ENCODE data around the gene HAP1.
A peak's percentile ranks its signal among the peaks of the same experiment; 100 is the strongest.
"Not testable (repeated sequence)": the region's sequence is repeated elsewhere in the genome, so short reads cannot be mapped to it uniquely, and the experiment has no call there.

Gene HAP1

DNA sequence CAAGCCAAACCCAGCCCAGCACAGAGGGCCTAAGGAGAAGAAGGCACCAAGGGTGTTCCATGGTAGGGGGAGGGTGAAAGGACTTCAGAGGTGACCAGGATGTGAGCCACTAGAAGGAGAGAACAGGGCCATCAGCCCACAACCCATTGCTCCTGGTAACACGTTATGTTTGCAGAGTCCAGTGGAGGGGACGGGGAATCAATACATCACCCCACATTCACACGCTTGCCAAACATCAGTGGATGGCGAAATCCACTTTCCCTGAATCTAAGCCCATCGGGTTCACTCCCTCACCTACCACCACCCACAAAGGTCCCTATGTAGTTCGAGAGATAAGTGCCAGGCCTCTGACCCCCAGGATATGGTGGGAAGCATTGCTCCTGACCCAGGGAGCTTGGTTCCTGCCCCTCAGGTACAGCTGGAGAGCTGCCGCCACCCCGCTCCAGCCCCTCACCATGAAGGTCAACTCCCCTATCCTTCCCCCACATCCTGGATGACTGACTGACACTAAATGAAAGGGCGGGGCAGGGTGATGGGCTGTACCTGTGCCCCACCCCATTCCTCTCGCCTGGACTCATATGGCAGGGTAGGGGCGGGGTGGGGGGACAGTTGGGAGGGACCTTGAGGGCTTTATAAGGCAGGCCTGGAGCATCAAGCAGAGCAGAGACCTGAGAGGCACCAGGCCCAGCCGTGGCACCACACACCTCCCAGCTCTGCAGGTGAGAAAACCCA lies 22.6 kb downstream of the HAP1 start, which contains the start of gene GAST:
GAST (plus strand) TSS at position 663 of the 732 bp plus-strand sequence. CDS start 3,106 bp downstream, outside the sequence.
- H3K36me3 ChIP-seq (ENCODE audit: control insufficient read depth in 2 of 2, insufficient read depth in 2 of 2, low read length in 2 of 2), result no peaks in the 10 kb centered on the region

DNA sequence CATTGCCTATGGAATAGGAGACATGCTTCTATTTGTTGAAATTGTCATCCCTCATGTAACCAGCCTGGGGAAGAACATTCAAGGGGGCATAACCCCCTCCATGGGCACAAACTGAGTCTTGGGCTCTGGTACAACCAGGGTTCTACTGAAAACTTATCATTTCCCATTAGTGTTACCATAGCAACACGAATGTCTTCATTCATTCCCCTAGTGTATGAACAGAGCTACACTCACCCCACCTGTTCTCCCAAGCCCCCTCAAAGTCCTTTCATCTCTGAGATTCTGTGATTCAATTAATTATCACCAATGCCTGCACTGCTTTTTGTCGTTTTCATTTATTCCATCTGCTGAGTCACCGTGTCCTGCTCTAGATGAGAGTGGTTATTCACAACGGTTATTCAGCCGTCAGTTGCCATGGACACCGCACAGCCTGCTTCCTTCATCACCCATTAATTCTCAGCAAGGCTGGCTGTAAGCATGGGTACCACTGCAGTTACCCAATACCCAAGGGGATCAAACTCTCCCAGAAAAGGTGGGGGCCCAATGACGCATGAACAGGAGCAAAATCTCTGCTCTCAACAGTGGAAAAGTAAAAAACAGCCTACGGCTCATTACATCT lies 23.9 kb downstream of the HAP1 start:
- H3K4me3 ChIP-seq (ENCODE audit: low read length in 2 of 2), result no peak overlapping the region
- no peak overlapping the region for H3K9ac ChIP-seq (ENCODE audit: low read depth in 1 of 2, low read length in 2 of 2)
- H3K27ac ChIP-seq (ENCODE audit: low read depth in 2 of 2, low read length in 2 of 2), result no peak overlapping the region
- H3K27me3 ChIP-seq (ENCODE audit: control insufficient read depth in 2 of 2, insufficient read depth in 2 of 2, low read length in 2 of 2), result peaks cover 0 to 2% of the 10 kb centered on the region in 2 donors
- no peaks in the 10 kb centered on the region for H3K4me1 ChIP-seq (ENCODE audit: control insufficient read depth in 2 of 2, insufficient read depth in 2 of 2, low read length in 2 of 2)
- no peaks in the 10 kb centered on the region for H3K36me3 ChIP-seq (ENCODE audit: control insufficient read depth in 2 of 2, insufficient read depth in 2 of 2, low read length in 2 of 2)
- H3K9me3 ChIP-seq (ENCODE audit: control insufficient read depth in 2 of 2, low read length in 2 of 2), result no peaks in the 10 kb centered on the region

More for the DNA sequence above, 22.6 kb downstream of the HAP1 start, which contains the start of gene GAST:
- H3K27ac ChIP-seq (ENCODE audit: low read depth in 2 of 2, low read length in 2 of 2), result no peak within 1 kb of the TSS
- H3K4me1 ChIP-seq (ENCODE audit: control insufficient read depth in 2 of 2, insufficient read depth in 2 of 2, low read length in 2 of 2), result no peaks in the 10 kb centered on the region
- H3K27me3 ChIP-seq (ENCODE audit: control insufficient read depth in 2 of 2, insufficient read depth in 2 of 2, low read length in 2 of 2), result peaks cover 0 to 3% of the 10 kb centered on the region in 2 donors
- no peaks in the 10 kb centered on the region for H3K9me3 ChIP-seq (ENCODE audit: control insufficient read depth in 2 of 2, low read length in 2 of 2)
- no peak within 1 kb of the TSS for H3K9ac ChIP-seq (ENCODE audit: low read depth in 1 of 2, low read length in 2 of 2)
- H3K4me3 ChIP-seq (ENCODE audit: low read length in 2 of 2), result no peak within 1 kb of the TSS

DNA sequence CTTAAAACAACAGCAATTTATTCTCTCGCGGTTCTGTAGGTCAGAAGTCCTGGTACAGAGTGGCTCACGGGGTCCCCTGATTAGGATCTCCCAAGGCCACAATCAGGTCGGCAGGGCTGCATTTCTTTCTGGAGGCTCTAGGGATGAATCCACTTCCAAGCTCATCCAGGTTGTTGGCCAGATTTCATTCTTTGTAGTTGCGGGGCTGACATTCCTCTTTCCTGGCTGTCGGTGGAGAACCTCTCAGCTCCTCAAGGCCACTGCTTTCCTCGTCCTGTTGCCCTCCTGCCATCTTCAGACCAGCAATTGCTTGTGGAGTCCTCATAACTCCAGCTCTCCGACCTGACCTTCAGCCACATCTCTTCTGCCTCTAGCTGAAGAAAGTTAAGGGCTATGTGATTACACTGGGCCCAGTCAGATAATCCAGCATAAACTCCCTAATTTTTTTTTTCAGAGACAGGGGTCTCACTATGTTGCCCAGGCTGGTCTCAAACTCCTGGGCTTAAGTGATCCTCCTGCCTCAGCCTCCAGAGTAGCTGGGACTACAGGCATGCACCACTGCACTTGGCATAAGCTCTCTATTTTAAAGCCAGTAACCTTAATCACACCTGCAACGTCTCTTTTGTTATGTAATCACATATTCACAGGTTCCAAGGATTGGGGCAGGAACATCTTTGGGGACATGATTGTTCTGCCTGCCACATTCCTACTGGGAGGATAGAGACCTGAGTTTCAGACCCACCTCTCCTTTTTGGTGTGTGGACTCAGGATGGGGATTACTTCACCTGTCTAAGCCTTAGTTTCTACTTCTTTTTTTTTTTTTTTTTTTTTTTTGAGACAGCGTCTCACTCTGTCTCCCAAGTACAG lies 26.4 kb downstream of the HAP1 start:
- Histone ChIP-seq H3K4me3 (ENCODE audit: low read length in 2 of 2) (no peak overlapping the region), H3K36me3 (ENCODE audit: control insufficient read depth in 2 of 2, insufficient read depth in 2 of 2, low read length in 2 of 2) (no peaks in the 10 kb centered on the region), H3K9me3 (ENCODE audit: control insufficient read depth in 2 of 2, low read length in 2 of 2) (no peaks in the 10 kb centered on the region), H3K9ac (ENCODE audit: low read depth in 1 of 2, low read length in 2 of 2) (no peak overlapping the region), H3K4me1 (ENCODE audit: control insufficient read depth in 2 of 2, insufficient read depth in 2 of 2, low read length in 2 of 2) (no peaks in the 10 kb centered on the region), H3K27me3 (ENCODE audit: control insufficient read depth in 2 of 2, insufficient read depth in 2 of 2, low read length in 2 of 2) (peaks cover 0 to 2% of the 10 kb centered on the region in 2 donors), H3K27ac (ENCODE audit: low read depth in 2 of 2, low read length in 2 of 2) (no peak overlapping the region)

DNA sequence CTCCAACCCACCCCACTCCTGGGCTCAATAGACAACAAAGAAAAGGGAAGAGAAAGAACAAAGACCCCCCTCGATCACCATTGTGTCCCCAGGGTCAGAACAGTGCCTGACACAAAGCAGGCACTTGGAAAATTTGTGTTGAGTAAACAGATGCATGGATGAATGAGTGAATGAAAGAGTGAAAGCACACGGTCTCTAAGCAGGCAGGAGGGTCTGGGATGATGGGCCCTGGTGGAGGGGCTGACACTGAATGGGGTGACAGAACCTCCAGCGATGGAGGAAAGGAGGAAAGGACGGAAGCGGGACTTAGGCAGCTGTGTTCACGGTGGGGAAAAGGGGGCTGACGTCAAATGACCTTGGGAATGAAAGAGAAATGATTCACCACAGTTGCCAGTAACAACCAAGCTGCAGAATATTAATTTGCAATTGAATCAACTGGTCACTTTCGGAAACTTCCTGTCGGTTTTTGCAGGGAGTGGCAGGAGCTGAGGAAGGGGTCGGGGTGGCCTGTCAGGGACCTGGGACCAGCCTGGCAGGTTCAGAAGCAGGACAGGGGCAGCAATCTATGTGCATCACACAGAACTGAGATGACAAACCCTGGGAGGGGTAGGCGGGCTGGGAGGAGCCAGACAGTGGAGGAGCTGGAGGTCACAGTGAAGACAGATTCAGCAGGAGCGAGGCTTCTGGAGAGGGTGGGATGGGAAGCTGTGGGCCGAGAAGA lies 29.0 kb downstream of the HAP1 start:
- Histone ChIP-seq H3K4me1 (ENCODE audit: control insufficient read depth in 2 of 2, insufficient read depth in 2 of 2, low read length in 2 of 2) (no peaks in the 10 kb centered on the region), H3K4me3 (ENCODE audit: low read length in 2 of 2) (no peak overlapping the region), H3K27ac (ENCODE audit: low read depth in 2 of 2, low read length in 2 of 2) (no peak overlapping the region), H3K27me3 (ENCODE audit: control insufficient read depth in 2 of 2, insufficient read depth in 2 of 2, low read length in 2 of 2) (no peaks in the 10 kb centered on the region), H3K9me3 (ENCODE audit: control insufficient read depth in 2 of 2, low read length in 2 of 2) (no peaks in the 10 kb centered on the region), H3K36me3 (ENCODE audit: control insufficient read depth in 2 of 2, insufficient read depth in 2 of 2, low read length in 2 of 2) (no peaks in the 10 kb centered on the region), H3K9ac (ENCODE audit: low read depth in 1 of 2, low read length in 2 of 2) (no peak overlapping the region)

DNA sequence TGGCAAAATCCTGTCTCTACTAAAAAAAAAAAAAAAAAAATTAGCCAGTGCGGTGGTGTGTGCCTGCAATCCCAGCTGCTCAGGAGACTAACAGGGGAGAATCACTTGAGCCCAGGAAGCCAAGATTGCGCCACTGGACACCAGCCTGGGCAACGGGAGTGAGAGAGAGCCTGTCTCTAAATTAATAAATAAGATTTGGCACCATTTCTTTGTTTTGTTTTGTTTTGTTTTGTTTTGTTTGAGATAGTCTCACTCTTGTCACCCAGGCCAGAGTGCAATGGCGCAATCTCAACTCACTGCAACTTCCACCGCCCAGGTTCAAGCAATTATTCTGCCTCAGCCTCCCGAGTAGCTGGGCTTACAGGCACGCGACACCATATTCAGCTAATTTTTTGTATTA lies 31.7 kb downstream of the HAP1 start:
- H3K27me3 ChIP-seq (ENCODE audit: control insufficient read depth in 2 of 2, insufficient read depth in 2 of 2, low read length in 2 of 2), result no peaks in the 10 kb centered on the region
- H3K9ac ChIP-seq (ENCODE audit: low read depth in 1 of 2, low read length in 2 of 2), result no peak overlapping the region
- no peaks in the 10 kb centered on the region for H3K4me1 ChIP-seq (ENCODE audit: control insufficient read depth in 2 of 2, insufficient read depth in 2 of 2, low read length in 2 of 2)
- no peak overlapping the region for H3K4me3 ChIP-seq (ENCODE audit: low read length in 2 of 2)
- no peaks in the 10 kb centered on the region for H3K36me3 ChIP-seq (ENCODE audit: control insufficient read depth in 2 of 2, insufficient read depth in 2 of 2, low read length in 2 of 2)
- no peak overlapping the region for H3K27ac ChIP-seq (ENCODE audit: low read depth in 2 of 2, low read length in 2 of 2)
- no peaks in the 10 kb centered on the region for H3K9me3 ChIP-seq (ENCODE audit: control insufficient read depth in 2 of 2, low read length in 2 of 2)

DNA sequence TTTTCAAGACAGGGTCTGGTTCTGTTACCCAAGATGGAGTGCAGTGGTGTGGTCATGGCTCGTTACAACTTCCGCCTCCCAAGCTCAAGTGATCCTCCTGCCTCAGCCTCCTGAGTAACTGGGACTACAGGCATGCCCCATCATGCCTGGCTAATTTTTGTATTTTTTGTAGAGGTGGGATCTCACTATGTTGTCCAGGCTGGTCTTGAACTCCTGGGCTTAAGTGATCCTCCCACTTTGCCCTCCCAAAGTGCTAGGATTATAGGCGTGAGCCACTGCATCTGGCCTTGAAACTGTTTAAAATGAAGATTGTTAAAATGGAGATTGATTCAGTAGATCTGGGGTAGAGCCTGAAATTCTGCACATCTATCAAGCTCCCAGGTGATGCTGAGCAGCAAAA lies 33.6 kb downstream of the HAP1 start:
- H3K27ac ChIP-seq (ENCODE audit: low read depth in 2 of 2, low read length in 2 of 2); H3K4me3 ChIP-seq (ENCODE audit: low read length in 2 of 2); H3K4me1 ChIP-seq (ENCODE audit: control insufficient read depth in 2 of 2, insufficient read depth in 2 of 2, low read length in 2 of 2); H3K9ac ChIP-seq (ENCODE audit: low read depth in 1 of 2, low read length in 2 of 2); H3K9me3 ChIP-seq (ENCODE audit: control insufficient read depth in 2 of 2, low read length in 2 of 2); H3K27me3 ChIP-seq (ENCODE audit: control insufficient read depth in 2 of 2, insufficient read depth in 2 of 2, low read length in 2 of 2); H3K36me3 ChIP-seq (ENCODE audit: control insufficient read depth in 2 of 2, insufficient read depth in 2 of 2, low read length in 2 of 2): not testable (repeated sequence)

DNA sequence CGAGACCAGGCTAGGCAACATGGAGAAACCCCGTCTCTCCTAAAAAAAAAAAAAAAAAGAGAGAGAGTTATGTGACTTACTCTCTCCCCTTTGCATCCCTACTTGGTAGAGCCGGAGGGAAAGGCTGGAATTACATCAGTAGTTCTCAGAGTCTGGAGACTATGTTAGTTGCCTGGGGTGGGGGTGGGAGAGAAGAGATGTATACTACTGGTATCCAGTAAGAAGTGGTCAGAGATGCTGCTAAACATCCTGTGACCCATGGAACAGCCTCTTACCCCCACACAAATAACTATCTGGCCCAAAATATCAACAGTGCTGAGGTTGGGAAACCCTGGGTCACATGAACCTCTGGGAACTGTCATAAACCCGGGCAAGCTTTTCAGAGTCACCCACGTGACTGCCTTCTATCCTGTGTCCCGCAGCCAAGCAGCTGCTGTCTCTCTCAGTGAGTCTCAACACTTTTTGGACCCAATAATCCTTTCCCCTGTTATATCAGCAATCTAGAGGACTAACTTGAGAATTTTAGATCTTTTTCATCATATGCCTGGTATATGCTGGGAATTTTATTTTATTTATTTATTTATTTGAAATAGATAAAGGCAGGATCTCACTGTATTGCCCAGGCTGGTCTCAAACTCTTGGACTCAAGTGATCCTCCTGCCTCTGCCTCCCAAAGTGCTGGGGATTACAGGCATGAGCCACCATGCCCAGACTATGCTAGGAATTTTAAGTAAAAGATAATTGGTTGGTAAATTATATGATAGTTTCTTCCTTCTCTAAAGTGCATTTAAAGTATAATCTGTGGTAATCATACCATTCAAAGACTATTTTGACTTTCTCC lies 37.1 kb downstream of the HAP1 start:
- Histone ChIP-seq H3K27me3 (ENCODE audit: control insufficient read depth in 2 of 2, insufficient read depth in 2 of 2, low read length in 2 of 2) (no peaks in the 10 kb centered on the region), H3K9me3 (ENCODE audit: control insufficient read depth in 2 of 2, low read length in 2 of 2) (no peaks in the 10 kb centered on the region), H3K4me3 (ENCODE audit: low read length in 2 of 2) (no peak overlapping the region), H3K4me1 (ENCODE audit: control insufficient read depth in 2 of 2, insufficient read depth in 2 of 2, low read length in 2 of 2) (peaks cover 0 to 7% of the 10 kb centered on the region in 2 donors), H3K27ac (ENCODE audit: low read depth in 2 of 2, low read length in 2 of 2) (peak overlapping the region; percentile 5 to 30), H3K36me3 (ENCODE audit: control insufficient read depth in 2 of 2, insufficient read depth in 2 of 2, low read length in 2 of 2) (peaks cover 16 to 25% of the 10 kb centered on the region in 2 donors), H3K9ac (ENCODE audit: low read depth in 1 of 2, low read length in 2 of 2) (no peak overlapping the region)

DNA sequence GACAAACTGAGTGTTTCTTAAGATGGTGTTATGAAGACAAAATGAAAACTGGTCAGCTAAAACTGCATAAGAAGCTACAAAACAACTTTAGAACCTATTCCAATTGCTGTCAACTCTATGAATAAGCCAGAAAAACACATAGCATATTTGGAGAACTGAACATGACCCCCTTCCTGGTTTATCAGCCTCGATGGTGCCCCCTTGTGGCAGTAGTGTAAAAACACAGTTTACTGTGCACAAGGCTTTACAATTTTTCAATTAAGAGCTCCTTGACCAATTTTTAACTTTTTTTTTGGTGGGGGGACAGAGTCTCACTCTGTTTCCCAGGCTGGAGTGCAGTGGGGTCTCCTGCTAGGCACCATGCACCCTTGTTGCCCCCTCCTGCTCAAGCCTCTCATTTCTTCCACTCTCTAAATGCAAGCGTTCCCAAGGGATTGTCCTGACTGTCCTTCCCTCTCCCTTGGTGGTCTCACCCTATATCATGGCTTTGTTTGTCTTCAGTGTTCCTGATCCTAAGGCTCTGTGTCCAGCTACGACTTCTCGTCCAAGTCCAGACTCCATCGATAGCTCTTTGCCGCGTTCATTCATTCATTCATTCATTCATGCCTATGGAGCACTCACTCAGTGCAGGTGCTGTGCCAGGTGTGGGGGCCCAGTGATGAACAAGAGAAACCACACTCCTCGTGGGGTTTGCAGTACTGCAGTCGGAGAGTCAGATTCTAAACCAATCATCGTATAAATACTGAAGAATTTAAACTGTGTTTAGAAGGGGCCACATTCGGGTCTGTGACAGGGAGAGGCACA lies 38.3 kb downstream of the HAP1 start:
- Histone ChIP-seq H3K36me3 (ENCODE audit: control insufficient read depth in 2 of 2, insufficient read depth in 2 of 2, low read length in 2 of 2) (peaks cover 28 to 37% of the 10 kb centered on the region in 2 donors), H3K4me3 (ENCODE audit: low read length in 2 of 2) (no peak overlapping the region), H3K9me3 (ENCODE audit: control insufficient read depth in 2 of 2, low read length in 2 of 2) (no peaks in the 10 kb centered on the region), H3K4me1 (ENCODE audit: control insufficient read depth in 2 of 2, insufficient read depth in 2 of 2, low read length in 2 of 2) (peaks cover 0 to 9% of the 10 kb centered on the region in 2 donors), H3K9ac (ENCODE audit: low read depth in 1 of 2, low read length in 2 of 2) (no peak overlapping the region), H3K27ac (ENCODE audit: low read depth in 2 of 2, low read length in 2 of 2) (peak overlapping the region; percentile 5 to 30), H3K27me3 (ENCODE audit: control insufficient read depth in 2 of 2, insufficient read depth in 2 of 2, low read length in 2 of 2) (no peaks in the 10 kb centered on the region)

Data from mucosa of rectum (tissue), 2 donors.